ENCODE measurements around the gene ING2. TPM values are rescaled to one million over a fixed set of nuclear protein-coding genes. Genes with fewer than 3 reads are reported as not detected.
"Not testable (repeated sequence)": the region's sequence is repeated elsewhere in the genome, so short reads cannot be mapped to it uniquely, and the experiment has no call there.

Gene ING2
- total RNA-seq, 2 experiments from 2014 or later = 13.2 to 14.4 TPM

GRCh38 chr4:183533698-183534097 is 28.8 kb downstream of the ING2 start:
- intact Hi-C loops (cut with micrococcal nuclease) = no loop called here
- H3K4me3 Mint-ChIP-seq = no peak overlapping the region
- H3K36me3 Mint-ChIP-seq (ENCODE audit: low read depth) = no peaks in the 10 kb centered on the region
- no peaks in the 10 kb centered on the region for H3K9me3 Mint-ChIP-seq
- H3K4me1 Mint-ChIP-seq (ENCODE audit: low read depth) = no peaks in the 10 kb centered on the region
- no peak for DNase-seq
- no peak overlapping the region for H3K27ac Mint-ChIP-seq
- peaks cover 11% of the 10 kb centered on the region for H3K27me3 Mint-ChIP-seq (ENCODE audit: low read depth)
- CTCF ChIA-PET = no interaction called here

GRCh38 chr4:183540410-183541009 is 35.7 kb downstream of the ING2 start:
- Mint-ChIP-seq H3K9me3 (peaks cover 16% of the 10 kb centered on the region), H3K4me3 (no peak overlapping the region), H3K4me1 (ENCODE audit: low read depth) (no peaks in the 10 kb centered on the region), H3K27me3 (ENCODE audit: low read depth) (peaks cover 24% of the 10 kb centered on the region), H3K27ac (no peak overlapping the region), H3K36me3 (ENCODE audit: low read depth) (peaks cover 4% of the 10 kb centered on the region)
- DNase-seq = no peak
- intact Hi-C loops (cut with micrococcal nuclease) = no loop called here
- CTCF ChIA-PET = no interaction called here

- CTCF ChIA-PET = no interaction called here
- H3K9me3 Mint-ChIP-seq = peaks cover 16% of the 10 kb centered on the region
- peaks cover 24% of the 10 kb centered on the region for H3K27me3 Mint-ChIP-seq (ENCODE audit: low read depth)
These were observed 36.3 kb downstream of the ING2 start for GRCh38 chr4:183541010-183541751.

GRCh38 chr4:183541752-183542040 is 36.8 kb downstream of the ING2 start:
- Mint-ChIP-seq H3K36me3 (ENCODE audit: low read depth) (peaks cover 4% of the 10 kb centered on the region), H3K4me3 (no peak overlapping the region), H3K9me3 (peaks cover 16% of the 10 kb centered on the region), H3K27me3 (ENCODE audit: low read depth) (peaks cover 24% of the 10 kb centered on the region), H3K4me1 (ENCODE audit: low read depth) (no peaks in the 10 kb centered on the region), H3K27ac (no peak overlapping the region)
- intact Hi-C loops (cut with micrococcal nuclease) = no loop called here
- CTCF ChIA-PET = no interaction called here
- DNase-seq = no peak

More at GRCh38 chr4:183541010-183541751, 36.3 kb downstream of the ING2 start:
- DNase-seq = no peak
- intact Hi-C loops (cut with micrococcal nuclease) = no loop called here
- H3K36me3 Mint-ChIP-seq (ENCODE audit: low read depth) = peaks cover 4% of the 10 kb centered on the region
- H3K27ac Mint-ChIP-seq = no peak overlapping the region
- H3K4me1 Mint-ChIP-seq (ENCODE audit: low read depth) = no peaks in the 10 kb centered on the region
- no peak overlapping the region for H3K4me3 Mint-ChIP-seq

- Mint-ChIP-seq H3K27me3 (ENCODE audit: low read depth) (peaks cover 25% of the 10 kb centered on the region), H3K4me1 (ENCODE audit: low read depth) (no peaks in the 10 kb centered on the region), H3K4me3 (no peak overlapping the region), H3K36me3 (ENCODE audit: low read depth) (peaks cover 4% of the 10 kb centered on the region), H3K9me3 (peaks cover 16% of the 10 kb centered on the region), H3K27ac (no peak overlapping the region)
- no peak for DNase-seq
- CTCF ChIA-PET = no interaction called here
- intact Hi-C loops (cut with micrococcal nuclease) = no loop called here
These were observed 38.6 kb downstream of the ING2 start for GRCh38 chr4:183543435-183543834.

- Mint-ChIP-seq H3K4me1 (ENCODE audit: low read depth) (no peaks in the 10 kb centered on the region), H3K9me3 (peaks cover 16% of the 10 kb centered on the region), H3K27ac (no peak overlapping the region), H3K27me3 (ENCODE audit: low read depth) (peaks cover 29% of the 10 kb centered on the region), H3K4me3 (no peak overlapping the region), H3K36me3 (ENCODE audit: low read depth) (peaks cover 4% of the 10 kb centered on the region)
- intact Hi-C loops (cut with micrococcal nuclease) = no loop called here
- DNase-seq = peak; percentile 39
- CTCF ChIA-PET = no interaction called here
These were observed 39.3 kb downstream of the ING2 start for GRCh38 chr4:183544109-183544508.

GRCh38 chr4:183546376-183546775 is 41.5 kb downstream of the ING2 start:
- H3K27ac Mint-ChIP-seq = no peak overlapping the region
- CTCF ChIA-PET = no interaction called here
- peaks cover 25% of the 10 kb centered on the region for H3K27me3 Mint-ChIP-seq (ENCODE audit: low read depth)
- DNase-seq = no peak
- H3K9me3 Mint-ChIP-seq = peaks cover 16% of the 10 kb centered on the region
- peaks cover 4% of the 10 kb centered on the region for H3K36me3 Mint-ChIP-seq (ENCODE audit: low read depth)
- H3K4me1 Mint-ChIP-seq (ENCODE audit: low read depth) = no peaks in the 10 kb centered on the region
- intact Hi-C loops (cut with micrococcal nuclease) = no loop called here
- no peak overlapping the region for H3K4me3 Mint-ChIP-seq

- intact Hi-C loops (cut with micrococcal nuclease) = no loop called here
- CTCF ChIA-PET = interaction anchor here (0.6 kb wide), 1 partner anchor 50 kb away, joined by 6 read pairs; no protein-coding TSS in a partner anchor
- Mint-ChIP-seq H3K9me3 (peaks cover 15% of the 10 kb centered on the region), H3K4me1 (ENCODE audit: low read depth) (no peaks in the 10 kb centered on the region), H3K27me3 (ENCODE audit: low read depth) (peaks cover 19% of the 10 kb centered on the region), H3K4me3 (no peak overlapping the region), H3K36me3 (ENCODE audit: low read depth) (peaks cover 4% of the 10 kb centered on the region), H3K27ac (no peak overlapping the region)
- DNase-seq = no peak
These were observed 43.4 kb downstream of the ING2 start for GRCh38 chr4:183548306-183548705.

- CTCF ChIA-PET = interaction anchor here (0.7 kb wide), 1 partner anchor 124 kb away, joined by 4 read pairs; no protein-coding TSS in a partner anchor
- Mint-ChIP-seq H3K4me1 (ENCODE audit: low read depth) (no peaks in the 10 kb centered on the region), H3K4me3 (no peak overlapping the region), H3K27ac (no peak overlapping the region), H3K27me3 (ENCODE audit: low read depth) (peaks cover 7% of the 10 kb centered on the region), H3K36me3 (ENCODE audit: low read depth) (no peaks in the 10 kb centered on the region), H3K9me3 (peaks cover 1% of the 10 kb centered on the region)
- intact Hi-C loops (cut with micrococcal nuclease) = no loop called here
- no peak for DNase-seq
These were observed 45.7 kb downstream of the ING2 start for GRCh38 chr4:183550345-183551093.

GRCh38 chr4:183552274-183553146 is 47.7 kb downstream of the ING2 start:
- no peak for DNase-seq
- H3K36me3 Mint-ChIP-seq (ENCODE audit: low read depth) = no peaks in the 10 kb centered on the region
- CTCF ChIA-PET = no interaction called here
- H3K4me3 Mint-ChIP-seq = no peak overlapping the region
- peaks cover 13% of the 10 kb centered on the region for H3K27me3 Mint-ChIP-seq (ENCODE audit: low read depth)
- H3K27ac Mint-ChIP-seq = no peak overlapping the region
- intact Hi-C loops (cut with micrococcal nuclease) = no loop called here
- peaks cover 1% of the 10 kb centered on the region for H3K9me3 Mint-ChIP-seq
- no peaks in the 10 kb centered on the region for H3K4me1 Mint-ChIP-seq (ENCODE audit: low read depth)

- H3K27me3 Mint-ChIP-seq (ENCODE audit: low read depth) = peaks cover 11% of the 10 kb centered on the region
- intact Hi-C loops (cut with micrococcal nuclease); H3K36me3 Mint-ChIP-seq (ENCODE audit: low read depth); H3K9me3 Mint-ChIP-seq; H3K27ac Mint-ChIP-seq; H3K4me1 Mint-ChIP-seq (ENCODE audit: low read depth); DNase-seq; H3K4me3 Mint-ChIP-seq; CTCF ChIA-PET: not testable (repeated sequence)
These were observed 48.3 kb downstream of the ING2 start for GRCh38 chr4:183553147-183553478.

GRCh38 chr4:183553601-183554345 is 48.9 kb downstream of the ING2 start:
- intact Hi-C loops (cut with micrococcal nuclease) = no loop called here
- DNase-seq = no peak
- H3K27me3 Mint-ChIP-seq (ENCODE audit: low read depth) = peaks cover 7% of the 10 kb centered on the region

More at GRCh38 chr4:183553601-183554345, 48.9 kb downstream of the ING2 start:
- H3K4me3 Mint-ChIP-seq = no peak overlapping the region
- H3K9me3 Mint-ChIP-seq = peaks cover 1% of the 10 kb centered on the region
- no peaks in the 10 kb centered on the region for H3K36me3 Mint-ChIP-seq (ENCODE audit: low read depth)
- CTCF ChIA-PET = no interaction called here
- H3K27ac Mint-ChIP-seq = no peak overlapping the region
- H3K4me1 Mint-ChIP-seq (ENCODE audit: low read depth) = no peaks in the 10 kb centered on the region

All from activated naive CD4-positive, alpha-beta T cell treated with anti-CD3 and anti-CD28 coated beads for 36 hours (primary cell).